ENCODE results near the gene UBE2G1. TPM values are rescaled to one million over a fixed set of nuclear protein-coding genes. Genes with fewer than 3 reads are reported as not detected.
A peak's percentile ranks its signal among the peaks of the same experiment; 100 is the strongest.

UBE2G1 gene
- total RNA-seq, 1 experiment from 2014 or later: 65.1 TPM

DNA sequence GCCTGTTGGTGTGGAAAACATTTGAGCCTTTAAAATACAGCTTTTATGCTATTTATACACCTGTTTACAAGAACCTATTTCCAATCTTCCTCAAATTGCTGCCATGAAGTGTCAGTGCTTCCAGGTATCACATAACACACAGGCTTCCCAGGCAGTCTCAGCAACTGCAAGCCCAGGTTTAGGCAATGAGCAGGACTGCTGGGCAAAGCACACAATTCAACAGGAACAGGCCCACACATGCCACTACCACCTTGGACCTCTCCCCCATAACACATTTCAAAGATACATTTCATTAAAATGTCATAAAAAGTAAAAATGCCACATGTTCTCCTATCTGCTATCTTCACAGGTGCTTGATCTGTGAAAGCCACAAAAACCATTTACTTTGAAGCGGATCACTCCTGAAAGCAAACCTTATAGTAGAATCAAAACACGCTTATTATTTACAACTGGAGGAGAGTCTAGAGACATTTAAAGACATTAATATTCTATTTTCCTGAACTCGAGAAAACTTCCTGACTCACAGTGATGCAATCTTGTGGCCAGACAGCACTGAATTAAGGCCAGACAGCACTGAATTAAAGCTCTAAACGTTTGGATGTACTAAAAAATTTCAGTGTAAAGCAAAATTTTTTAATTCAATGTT, 134.2 kb downstream of the UBE2G1 start:
- ChIA-PET POLR2A (interaction anchor here (0.6 to 2.9 kb wide), 9 partner anchors 8 to 132 kb away, joined by 3 to 19 read pairs (median 4); partner anchors contain the start of gene ANKFY1), CTCF (interaction anchor here (0.6 to 1.0 kb wide), 3 partner anchors 10 to 17 kb away, joined by 4 to 6 read pairs (median 4); no protein-coding TSS in a partner anchor)
- H3K36me3 Mint-ChIP-seq (ENCODE audit: insufficient read depth, unreplicated experiment): peaks cover 50% of the 10 kb centered on the region
- peaks cover 32% of the 10 kb centered on the region for H3K4me1 Mint-ChIP-seq (ENCODE audit: insufficient read depth, unreplicated experiment)
- no peak for TF ChIP-seq CTCF (IDR thresholded peaks at IDR 0.05; ENCODE audit: unreplicated experiment)
- intact Hi-C loops (cut with micrococcal nuclease): no loop called here
- peak overlapping the region; percentile 78 for H3K27ac Mint-ChIP-seq (ENCODE audit: low read depth, unreplicated experiment)
- DNase-seq (ENCODE audit: unreplicated experiment): peak; percentile 47
- H3K4me3 Mint-ChIP-seq (ENCODE audit: unreplicated experiment): no peak overlapping the region
- BruUV-seq (replicated peaks): no TSS peak
- no peaks in the 10 kb centered on the region for H3K27me3 Mint-ChIP-seq (ENCODE audit: insufficient read depth, unreplicated experiment)
- no peaks in the 10 kb centered on the region for H3K9me3 Mint-ChIP-seq (ENCODE audit: unreplicated experiment)

DNA sequence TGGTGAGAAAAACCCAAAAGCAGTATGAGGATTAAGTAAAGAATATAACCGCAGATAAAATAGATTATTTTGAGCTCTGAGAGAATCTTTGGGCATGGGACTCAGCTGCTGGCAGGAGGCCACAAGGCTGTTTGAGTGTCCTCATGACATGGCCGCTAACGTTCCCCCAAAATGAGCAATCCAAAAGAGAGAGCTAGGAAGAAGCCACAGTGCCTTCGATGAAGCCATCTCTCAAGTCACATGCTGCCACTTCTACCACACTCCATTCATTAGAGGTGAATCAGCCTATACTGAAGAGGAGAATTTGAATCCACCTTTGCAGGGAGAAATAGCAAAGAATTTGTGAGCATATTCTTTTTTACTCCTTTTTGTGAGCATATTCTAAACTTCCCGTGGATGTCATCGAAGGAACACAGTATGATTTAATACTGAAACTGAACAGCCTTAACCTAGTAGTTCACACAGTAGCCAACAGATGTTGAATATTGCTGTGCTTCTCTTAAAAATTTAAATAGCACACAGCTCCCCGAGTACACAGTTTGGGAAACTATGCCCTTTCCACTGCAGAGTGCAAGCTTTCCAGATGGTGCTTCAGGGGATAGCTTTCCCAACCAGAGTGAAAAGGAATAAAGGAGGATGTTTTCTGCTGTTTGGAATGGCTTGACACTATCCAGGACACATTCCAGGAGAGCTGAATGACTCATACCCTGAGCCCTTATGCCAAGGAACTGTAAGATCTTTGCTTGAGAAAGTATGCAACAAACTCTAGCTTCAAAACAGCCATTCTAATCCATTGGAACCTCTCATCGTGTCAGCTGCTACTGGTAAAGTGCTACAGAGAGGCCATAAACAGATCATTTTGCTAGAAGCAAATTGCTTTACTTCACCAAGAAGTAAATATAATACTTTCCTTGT, 136.6 kb downstream of the UBE2G1 start:
- H3K4me1 Mint-ChIP-seq (ENCODE audit: insufficient read depth, unreplicated experiment): peaks cover 32% of the 10 kb centered on the region
- H3K27me3 Mint-ChIP-seq (ENCODE audit: insufficient read depth, unreplicated experiment): no peaks in the 10 kb centered on the region
- DNase-seq (ENCODE audit: unreplicated experiment): peak; percentile 90
- peak overlapping the region; percentile 64 for H3K27ac Mint-ChIP-seq (ENCODE audit: low read depth, unreplicated experiment)
- peaks cover 44% of the 10 kb centered on the region for H3K36me3 Mint-ChIP-seq (ENCODE audit: insufficient read depth, unreplicated experiment)
- ChIA-PET POLR2A (interaction anchor here (0.5 to 2.6 kb wide), 18 partner anchors 10 to 471 kb away, joined by 3 to 52 read pairs (median 4); partner anchors contain the start of genes ANKFY1, CYB5D2, MYBBP1A and ZZEF1), CTCF (interaction anchor here (0.6 to 1.9 kb wide), 12 partner anchors 10 to 75 kb away, joined by 3 to 10 read pairs (median 4); no protein-coding TSS in a partner anchor)
- no TSS peak for BruUV-seq (replicated peaks)
- H3K4me3 Mint-ChIP-seq (ENCODE audit: unreplicated experiment): peak overlapping the region; percentile 63
- no peak for TF ChIP-seq CTCF (IDR thresholded peaks at IDR 0.05; ENCODE audit: unreplicated experiment)
- intact Hi-C loops (cut with micrococcal nuclease): no loop called here
- no peaks in the 10 kb centered on the region for H3K9me3 Mint-ChIP-seq (ENCODE audit: unreplicated experiment)

DNA sequence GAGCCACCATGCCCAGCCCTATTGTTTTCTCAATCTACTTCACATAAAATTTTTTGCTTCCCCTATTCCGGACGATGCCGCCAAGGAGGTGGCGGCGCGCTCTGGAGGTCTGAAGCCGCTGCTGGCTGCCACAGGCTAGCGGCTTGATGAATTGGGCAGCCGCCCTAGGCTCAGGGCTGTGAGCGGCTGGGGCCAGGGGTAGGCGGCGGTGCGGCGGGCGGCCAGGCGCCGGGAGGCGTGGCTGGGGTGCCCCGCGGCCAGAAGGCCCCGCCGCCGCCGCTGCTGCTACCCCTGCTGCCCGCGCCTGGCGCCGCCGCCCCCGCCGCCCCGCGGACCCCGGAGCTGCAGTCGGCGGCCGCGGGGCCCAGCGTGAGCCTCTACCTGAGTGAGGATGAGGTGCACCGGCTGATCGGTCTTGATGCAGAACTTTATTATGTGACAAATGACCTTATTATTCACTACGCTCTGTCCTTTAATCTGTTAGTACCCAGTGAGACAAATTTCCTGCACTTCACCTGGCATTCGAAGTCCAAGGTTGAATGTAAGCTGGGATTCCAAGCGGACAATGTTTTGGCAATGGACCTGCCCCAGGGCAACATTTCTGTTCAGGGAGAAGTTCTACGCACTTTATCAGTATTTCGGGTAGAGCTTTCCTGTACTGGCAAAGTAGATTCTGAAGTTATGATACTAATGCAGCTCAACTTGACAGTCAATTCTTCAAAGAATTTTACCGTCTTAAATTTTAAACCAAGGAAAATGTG, 144.4 kb downstream of the UBE2G1 start:
- no TSS peak for BruUV-seq (replicated peaks)
- POLR2A ChIA-PET: interaction anchor here (0.6 to 2.7 kb wide), 4 partner anchors 11 to 1238 kb away, joined by 3 to 14 read pairs (median 3); no protein-coding TSS in a partner anchor
- CTCF ChIA-PET: interaction anchor here (0.5 to 0.6 kb wide), 2 partner anchors 10 to 124 kb away, joined by 3 to 4 read pairs; no protein-coding TSS in a partner anchor
- peaks cover 31% of the 10 kb centered on the region for H3K36me3 Mint-ChIP-seq (ENCODE audit: insufficient read depth, unreplicated experiment)
- H3K4me3 Mint-ChIP-seq (ENCODE audit: unreplicated experiment): no peak overlapping the region
- intact Hi-C loops (cut with micrococcal nuclease): no loop called here
- no peaks in the 10 kb centered on the region for H3K4me1 Mint-ChIP-seq (ENCODE audit: insufficient read depth, unreplicated experiment)
- TF ChIP-seq CTCF (IDR thresholded peaks at IDR 0.05; ENCODE audit: unreplicated experiment): no peak
- no peaks in the 10 kb centered on the region for H3K27me3 Mint-ChIP-seq (ENCODE audit: insufficient read depth, unreplicated experiment)
- H3K27ac Mint-ChIP-seq (ENCODE audit: low read depth, unreplicated experiment): no peak overlapping the region
- H3K9me3 Mint-ChIP-seq (ENCODE audit: unreplicated experiment): no peaks in the 10 kb centered on the region
- DNase-seq (ENCODE audit: unreplicated experiment): no peak
